ENCODE data around the gene CXorf65.

Gene CXorf65

DNA sequence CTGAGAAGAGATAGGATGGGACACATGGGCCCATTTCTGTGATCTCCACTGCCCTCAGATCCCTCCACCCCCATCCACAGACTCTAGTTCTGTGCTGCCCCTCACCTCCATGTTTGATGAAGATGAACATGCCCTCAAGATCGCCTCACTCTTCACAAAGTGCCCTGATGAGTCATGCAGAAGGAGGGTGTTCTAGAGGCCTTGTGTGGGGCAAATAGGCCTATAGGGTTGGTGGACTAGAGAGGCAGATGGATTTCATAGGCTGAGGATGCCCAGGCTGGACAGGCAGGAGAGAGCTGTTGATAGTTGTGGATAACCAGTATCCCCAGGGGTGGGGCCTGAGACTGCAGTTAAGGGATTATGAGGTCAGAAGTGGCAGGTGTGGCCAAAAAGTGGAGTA lies at the start of gene CXorf65:
TSS of gene CXorf65 (minus strand) at position 314 of the 400 bp plus-strand sequence. CDS start at position 130, 184 bp downstream.
- no peak for DNase-seq

DNA sequence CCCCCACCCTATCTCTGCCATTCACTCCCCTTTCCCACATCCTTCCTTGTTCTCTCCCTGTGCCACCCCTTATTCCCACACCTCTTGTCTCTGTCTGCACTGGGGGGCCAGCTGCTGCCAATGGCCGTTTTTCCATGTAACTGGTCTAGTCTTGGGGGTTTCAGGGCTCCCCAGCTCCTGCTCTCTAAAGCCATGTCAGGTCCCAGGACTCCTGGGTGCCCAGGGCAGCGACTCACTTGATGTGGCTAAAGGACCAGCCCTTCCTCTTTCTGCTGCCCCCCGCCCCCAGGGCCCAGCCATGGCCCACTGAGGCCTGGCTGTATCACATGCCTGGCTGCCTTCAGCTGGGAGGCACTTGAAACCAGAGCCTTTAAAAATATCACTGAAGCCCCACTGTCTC lies 48.1 kb upstream of the CXorf65 start:
- no peak for DNase-seq

DNA sequence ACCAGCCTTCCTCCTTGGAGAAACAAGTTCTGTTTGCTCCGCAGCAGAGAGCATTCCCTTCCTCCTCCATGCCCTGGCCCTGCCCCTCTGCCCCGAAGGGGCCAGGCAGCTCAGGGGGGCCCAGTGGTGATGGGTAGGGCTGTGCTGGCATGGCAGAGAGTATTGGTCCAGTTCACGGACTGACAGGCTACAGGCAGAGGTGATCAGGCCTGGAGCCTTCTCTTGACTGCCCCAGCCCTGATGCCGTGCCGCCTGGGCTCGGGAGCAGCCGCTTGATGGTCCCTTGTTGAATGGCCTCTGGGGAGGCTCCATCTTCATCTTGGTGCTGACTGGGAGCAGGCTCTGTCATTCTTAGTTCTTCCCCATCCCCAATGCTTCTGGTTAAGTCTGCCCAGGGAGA lies 47.7 kb upstream of the CXorf65 start:
- no peak for DNase-seq

DNA sequence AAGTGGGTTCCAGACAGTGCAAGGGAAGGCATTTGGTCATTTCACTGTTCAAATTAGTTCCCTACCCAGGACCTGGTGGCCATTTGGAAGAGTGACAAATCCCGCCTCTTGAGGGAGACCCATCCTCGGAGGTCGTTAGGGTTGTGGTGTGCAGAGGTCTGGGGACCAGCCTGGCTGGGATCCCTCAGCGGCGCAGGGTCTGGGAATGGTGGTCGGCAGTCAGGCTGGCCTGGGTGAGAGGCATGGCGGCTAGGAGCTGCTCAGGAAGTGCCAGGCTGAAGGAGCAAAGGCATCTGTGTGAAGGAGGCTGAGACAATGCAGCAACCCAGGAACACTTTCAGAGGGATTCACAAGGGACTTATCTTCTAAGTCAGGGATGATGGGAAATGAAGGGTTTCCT lies 44.8 kb upstream of the CXorf65 start:
- no peak for DNase-seq

DNA sequence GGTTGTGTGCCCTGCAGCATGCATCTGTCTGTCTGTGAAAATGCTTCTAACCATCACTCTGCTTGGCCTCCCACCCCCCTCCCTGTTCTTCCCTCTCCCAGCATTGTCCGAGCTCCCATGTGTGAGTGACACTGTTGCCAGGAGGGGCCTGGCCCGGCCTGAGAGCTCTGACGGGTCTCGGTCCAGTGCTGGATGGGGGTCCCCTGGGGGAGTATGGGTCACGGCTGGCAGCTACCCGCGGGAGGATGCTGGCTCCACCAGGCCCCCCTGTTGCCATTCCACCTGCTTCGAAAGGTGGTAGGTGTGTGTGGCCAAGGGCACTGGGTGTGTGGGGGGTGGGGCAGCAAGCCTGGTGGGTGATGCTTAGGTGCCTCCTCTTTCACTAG lies 41.7 kb upstream of the CXorf65 start:
- DNase-seq = no peak

DNA sequence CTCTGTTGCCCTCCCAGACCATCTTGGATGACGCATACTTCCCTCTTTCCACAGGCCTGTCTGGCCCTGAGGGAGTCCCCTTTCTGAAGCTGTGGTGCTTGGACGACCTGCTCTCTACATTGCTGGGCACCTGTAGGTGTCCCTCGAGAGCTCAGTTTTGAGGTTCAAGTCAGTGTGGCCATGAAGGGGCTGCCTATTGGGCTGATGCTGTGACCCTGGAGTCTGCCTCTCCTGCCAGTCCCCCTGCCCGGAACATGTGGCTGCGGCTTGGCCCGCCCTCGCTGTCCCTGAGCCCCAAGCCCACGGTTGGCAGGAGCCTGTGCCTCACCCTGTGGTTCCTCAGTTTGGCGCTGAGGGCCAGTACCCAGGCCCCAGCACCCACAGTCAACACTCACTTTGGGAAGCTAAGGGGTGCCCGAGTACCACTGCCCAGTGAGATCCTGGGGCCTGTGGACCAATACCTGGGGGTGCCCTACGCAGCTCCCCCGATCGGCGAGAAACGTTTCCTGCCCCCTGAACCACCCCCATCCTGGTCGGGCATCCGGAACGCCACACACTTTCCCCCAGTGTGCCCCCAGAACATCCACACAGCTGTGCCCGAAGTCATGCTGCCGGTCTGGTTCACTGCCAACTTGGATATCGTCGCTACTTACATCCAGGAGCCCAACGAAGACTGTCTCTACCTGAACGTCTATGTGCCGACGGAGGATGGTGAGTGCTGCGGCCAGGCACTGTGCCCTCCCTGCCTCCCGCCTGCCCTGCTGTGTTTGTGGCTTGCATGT lies 41.1 kb upstream of the CXorf65 start:
- no peak for DNase-seq

DNA sequence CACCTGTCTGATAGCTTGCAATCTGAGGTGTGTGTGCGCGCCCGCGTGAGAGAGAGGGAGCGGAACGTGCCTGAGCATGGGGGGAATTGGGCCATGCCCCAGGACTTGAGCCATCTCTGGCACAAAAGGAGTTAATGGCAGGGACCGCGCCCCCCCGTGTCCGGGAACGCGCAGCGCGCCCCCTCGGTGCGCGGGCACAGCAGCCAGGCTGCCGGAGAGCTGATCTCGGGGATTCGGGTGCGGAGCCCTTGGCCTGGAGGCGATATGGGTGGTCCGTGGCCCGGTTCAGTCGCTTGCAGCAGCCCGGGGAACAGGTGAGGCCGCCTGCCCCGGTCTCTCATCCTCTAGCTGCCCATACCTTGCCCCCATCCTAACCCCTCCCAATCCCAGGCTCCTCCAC lies 38.1 kb upstream of the CXorf65 start, which contains the start of gene NLGN3:
TSS of gene NLGN3 (plus strand) at position 191 of the 400 bp plus-strand sequence. CDS start 2,909 bp downstream, outside the sequence.
- no peak for DNase-seq

DNA sequence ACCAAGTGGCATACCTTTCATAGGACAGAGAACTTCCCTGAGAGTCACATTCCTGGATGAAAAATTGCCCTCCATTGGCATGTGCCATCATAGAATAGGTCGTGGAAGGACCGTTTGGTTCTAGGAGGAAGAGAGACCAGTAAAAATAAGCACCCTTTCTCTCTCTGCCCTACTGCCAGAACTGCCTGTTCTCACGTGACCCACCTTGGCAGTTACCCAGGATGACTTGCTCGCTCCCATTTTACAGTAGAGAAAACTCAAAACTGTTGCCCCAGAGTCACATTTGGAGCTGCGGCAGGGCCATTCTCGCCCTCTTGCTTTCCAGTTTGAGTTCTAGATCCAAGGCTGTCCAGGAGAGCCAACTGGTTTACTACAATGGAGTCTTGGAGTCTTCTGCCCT lies 37.0 kb upstream of the CXorf65 start:
- DNase-seq = no peak

DNA sequence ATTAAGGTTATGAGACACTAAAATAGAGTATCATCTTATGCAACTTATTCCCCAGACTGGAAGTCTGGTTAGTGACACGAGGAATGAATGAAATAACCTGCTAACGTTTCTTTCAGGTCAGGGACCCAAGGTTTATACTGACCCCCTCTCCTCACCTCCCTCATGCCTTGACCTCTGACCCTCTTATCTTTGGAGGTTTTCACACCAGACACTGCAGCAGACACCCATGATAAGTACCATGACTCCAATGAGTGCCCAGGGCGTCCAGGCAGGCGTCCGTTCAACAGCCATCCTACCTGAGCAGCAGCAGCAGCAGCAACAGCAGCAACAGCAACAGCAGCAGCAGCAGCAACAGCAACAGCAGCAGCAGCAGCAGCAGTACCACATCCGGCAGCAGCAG lies 33.9 kb upstream of the CXorf65 start:
- no peak for DNase-seq

DNA sequence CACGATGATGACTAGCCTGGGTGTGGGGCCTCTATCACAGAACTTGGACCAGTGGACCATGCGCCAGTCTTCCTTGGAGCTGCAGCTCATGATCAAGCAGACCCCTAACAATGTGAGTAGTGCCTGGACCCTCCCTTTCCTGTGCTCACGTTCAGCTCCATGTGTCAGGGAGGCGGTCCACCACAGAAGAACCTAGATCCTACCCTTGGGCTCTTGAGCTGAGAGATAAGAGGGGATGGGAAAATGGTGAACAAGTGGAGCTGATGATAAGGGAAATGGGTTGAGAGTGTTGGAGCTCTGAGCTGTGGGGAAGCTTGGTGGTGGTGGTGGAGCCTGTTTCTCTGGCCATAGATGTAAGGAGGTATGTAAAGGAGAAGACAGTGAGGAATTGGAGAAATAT lies 25.0 kb upstream of the CXorf65 start:
- no peak for DNase-seq

DNA sequence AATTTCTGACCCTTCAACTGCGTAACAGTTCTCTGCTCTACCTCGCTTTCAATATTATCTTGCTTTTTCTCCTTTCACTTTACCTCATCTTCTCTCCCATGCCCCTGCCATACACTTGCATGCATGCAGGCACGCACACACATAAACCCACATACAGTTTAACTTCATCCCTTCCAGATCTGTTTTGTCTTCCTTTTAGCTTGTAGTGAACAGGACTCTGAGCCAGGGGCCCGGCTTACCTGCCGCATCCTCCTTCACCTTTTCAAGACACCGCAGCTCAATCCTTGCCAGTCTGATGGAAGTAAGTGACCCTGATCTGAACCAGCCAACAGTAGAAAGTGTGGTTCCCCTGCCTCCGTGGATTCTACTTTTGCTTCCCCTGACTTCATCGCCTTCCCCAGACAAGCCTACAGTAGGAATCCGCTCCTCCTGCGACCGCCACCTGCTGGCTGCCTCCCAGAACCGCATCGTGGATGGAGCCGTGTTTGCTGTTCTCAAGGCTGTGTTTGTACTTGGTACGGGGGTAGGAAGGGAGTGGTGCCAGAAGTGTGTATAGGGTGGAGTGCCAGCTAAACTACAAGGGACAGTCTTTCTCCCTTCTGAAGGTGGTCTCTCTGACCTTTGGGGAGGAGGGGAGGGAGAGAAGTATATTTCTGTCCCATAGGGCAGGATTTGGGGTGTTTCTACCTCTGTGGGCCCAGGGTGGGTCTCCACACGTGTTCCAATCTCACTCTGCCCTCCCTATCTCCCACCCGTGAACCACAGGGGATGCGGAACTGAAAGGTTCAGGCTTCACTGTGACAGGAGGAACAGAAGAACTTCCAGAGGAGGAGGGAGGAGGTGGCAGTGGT lies 22.6 kb upstream of the CXorf65 start:
- peak; percentile 14 for DNase-seq

DNA sequence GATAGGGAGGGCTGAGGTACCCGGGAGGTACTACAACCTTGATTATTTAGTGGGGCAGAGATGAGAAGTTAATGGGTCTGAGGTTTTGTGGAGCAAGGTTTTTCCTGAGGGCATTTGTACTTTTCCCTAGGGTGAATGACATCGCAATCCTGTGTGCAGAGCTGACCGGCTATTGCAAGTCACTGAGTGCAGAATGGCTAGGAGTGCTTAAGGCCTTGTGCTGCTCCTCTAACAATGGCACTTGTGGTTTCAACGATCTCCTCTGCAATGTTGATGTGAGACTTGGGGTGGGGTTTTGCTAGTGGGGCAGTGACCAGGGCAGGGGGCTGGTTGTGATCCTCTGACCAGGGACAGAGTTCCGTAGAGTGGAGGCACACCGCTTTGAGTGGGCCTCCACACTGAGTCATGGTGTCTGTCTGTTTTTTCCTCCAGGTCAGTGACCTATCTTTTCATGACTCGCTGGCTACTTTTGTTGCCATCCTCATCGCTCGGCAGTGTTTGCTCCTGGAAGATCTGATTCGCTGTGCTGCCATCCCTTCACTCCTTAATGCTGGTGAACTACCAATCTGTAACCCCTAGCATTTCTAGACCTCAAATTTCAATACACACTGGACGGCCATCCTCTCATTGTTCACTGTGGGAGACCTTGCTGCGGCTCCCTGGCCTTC lies 21.8 kb upstream of the CXorf65 start:
- DNase-seq = no peak

DNA sequence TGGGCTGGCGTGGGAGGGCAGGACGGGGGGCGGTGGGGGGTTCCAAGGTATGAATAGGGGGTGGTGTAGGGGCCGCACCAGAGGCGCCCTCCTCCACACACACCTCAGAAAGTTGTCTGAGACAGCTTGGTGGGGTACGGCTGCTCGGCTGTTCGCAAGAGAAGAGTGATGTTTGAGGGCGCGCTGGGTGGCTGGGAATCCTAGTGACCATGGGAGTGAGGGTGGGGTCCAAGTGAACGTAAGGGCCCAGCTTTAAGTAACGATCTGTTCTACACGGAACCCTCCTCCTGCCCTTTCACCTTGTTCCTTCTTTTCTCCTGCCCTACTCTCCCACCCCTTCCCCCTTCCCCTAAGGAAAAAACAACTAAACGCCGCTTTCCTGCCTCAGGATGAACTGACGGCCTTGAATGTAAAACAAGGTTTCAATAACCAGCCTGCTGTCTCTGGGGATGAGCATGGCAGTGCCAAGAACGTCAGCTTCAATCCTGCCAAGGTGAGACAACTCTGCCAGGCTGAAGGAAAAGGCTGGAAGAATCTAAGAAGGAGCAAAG lies 12.5 kb upstream of the CXorf65 start:
- DNase-seq = no peak

DNA sequence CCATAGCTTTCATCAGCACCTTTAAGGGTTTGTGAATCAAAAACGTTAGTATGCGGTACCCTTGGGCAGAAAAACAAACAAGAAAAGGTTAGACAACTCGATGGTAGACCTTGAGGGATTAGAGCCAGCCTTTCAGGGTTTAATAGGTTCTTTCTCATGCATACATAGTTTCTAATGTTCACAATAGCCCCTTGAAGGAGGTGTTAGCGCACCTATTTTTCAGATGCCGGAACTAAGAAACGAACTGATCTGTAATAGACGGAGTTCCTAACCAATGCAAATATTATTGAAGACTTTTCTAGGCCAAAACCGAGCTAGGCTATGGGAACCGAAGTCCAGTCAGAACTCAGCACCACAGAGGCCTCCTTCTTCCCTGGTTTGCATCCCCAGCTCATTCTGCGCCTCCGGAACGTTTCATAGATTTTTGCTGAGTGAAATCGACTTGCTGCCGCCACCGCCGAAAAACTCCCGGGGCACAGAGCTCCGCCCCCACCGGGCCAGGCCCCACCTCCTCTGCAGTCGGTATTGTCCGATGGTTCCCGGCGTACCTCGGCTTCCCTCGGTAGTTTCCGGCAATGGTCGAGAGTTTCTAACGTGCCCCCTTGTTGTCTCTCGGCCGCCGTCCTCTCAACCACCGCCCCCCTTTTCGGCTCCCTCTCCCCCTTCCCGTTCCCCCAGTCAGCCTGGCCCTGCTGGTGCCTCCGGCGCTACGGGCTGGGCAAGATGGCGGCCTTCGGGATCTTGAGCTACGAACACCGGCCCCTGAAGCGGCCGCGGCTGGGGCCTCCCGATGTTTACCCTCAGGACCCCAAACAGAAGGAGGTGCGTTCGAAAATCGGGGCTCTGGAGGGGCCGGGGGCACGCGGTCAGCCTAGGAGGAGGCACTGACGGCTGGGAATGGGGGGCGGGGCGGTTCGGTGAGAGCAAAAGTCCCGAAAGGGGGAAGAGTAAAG lies 11.8 kb upstream of the CXorf65 start, which contains the start of gene MED12:
TSS of gene MED12 (plus strand) at position 565 of the 953 bp plus-strand sequence. CDS start at position 724, 159 bp downstream.
- DNase-seq = peak; percentile 19

DNA sequence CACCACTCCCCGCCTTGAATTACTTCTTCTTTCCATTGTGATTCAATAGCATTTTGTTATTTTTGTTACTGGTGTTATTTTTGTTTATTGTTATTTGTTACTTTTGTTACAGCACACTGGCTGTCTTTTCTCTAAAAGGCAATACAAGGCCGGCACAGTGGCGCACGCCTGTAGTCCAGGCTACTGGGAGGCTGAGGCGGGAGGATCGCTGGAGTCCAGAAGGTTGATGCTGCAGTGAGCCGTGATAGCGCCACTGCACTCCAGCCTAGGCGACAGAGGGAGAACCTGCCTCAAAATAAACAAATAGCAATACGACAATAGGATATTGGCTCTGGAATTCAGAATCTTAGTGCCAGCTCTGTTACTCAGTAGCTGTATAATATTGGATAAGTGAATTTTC lies 10.8 kb upstream of the CXorf65 start:
- no peak for DNase-seq

DNA sequence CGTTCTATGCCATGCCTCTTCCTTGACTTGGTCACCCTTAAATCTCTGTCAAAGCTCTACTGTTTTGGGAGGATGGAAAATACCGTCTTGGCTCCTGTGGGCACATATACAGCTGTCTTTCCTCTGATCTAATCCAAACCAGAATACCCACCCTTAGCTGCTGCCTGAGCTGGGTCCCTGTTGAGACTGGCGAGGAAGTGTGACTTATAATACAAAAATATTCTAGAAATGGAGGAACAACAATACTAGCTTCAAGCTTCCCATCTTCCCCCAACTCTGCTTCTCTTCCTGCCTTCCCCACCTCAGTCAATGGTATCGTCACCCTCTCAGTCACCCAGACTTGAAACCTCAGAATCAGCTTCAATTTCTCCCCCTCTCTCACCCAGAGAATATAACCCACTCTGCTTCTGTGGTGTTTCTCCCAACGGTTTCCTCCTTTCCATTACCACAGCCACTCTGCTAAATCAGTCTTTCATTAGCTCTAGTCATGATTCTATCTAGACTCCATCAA lies 5.4 kb upstream of the CXorf65 start:
- no peak for DNase-seq

DNA sequence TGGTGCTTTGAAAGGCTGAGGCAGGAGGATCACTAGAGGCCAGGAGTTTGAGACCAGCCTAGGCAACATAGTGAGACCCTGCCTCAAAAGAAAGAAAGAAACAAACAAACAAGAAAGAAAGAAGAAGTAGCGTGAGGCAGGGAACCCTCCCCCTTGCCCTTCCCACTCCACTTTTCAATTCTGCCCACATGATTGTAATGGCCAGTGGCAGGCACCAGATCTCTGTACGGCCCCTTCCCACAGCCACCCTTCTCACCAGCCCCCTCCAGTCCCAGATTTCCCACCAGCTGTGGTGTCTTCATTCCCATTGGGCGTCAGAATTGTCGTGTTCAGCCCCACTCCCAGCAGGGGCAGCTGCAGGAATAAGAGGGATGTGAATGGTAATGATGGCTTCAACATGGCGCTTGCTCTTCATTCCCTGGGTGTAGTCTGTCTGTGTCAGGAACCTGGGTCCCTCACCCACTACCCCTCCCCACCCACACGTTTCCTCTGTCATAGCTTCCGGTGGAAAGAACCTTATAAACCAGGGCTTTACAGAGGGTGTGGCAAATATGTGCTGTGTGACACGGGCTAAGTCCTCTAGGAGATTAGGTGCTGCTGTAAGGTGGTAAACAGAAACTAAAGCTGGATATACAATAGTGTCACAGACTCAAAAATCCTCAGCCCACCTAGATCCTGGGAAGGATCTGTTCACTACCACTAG lies 4.8 kb upstream of the CXorf65 start, which contains the start of gene IL2RG:
TSS of gene IL2RG (minus strand) at position 437 of the 703 bp plus-strand sequence. CDS start at position 399, 38 bp downstream.
- no peak for DNase-seq

DNA sequence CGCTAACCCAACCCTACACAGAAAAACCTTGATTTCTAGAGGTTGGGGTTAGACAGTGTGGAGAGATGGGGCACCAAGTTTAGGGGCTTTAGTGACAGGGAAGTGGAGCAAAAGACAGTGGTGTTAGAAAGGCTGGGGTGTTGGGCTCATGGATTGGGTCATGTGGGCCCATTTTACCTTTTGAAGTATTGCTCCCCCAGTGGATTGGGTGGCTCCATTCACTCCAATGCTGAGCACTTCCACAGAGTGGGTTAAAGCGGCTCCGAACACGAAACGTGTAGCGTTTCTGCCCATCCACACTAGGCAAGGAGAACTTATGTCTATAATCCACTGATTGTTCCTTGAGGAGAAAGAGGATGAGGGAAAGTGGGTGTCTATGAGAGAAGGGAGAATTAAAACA lies 2.5 kb upstream of the CXorf65 start:
- no peak for DNase-seq

DNA sequence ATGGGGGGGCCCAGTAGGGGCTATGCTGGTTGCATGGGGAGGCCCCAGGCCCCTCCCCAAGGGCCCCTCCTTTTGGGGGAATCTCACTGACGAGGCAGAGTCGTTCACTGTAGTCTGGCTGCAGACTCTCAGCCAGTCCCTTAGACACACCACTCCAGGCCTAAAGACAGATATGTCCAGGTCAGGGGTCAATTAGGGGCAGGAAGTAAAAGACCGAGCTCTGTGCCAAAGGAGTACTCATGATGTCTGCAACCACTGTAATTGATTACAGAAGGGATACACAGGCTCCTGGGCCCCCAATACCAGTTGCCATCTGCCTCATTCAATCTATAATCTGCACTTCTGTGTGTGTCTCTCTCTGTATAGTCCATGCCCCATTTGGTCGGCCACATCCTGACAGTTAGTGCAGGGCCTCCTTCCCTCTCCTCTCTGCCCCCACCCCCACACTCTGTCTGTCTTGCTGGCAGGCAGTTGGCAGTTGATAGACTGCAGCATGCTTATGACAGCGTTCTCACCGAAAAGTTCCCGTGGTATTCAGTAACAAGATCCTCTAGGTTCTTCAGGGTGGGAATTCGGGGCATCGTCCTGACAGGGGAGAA lies 1.3 kb upstream of the CXorf65 start:
- DNase-seq = no peak

DNA sequence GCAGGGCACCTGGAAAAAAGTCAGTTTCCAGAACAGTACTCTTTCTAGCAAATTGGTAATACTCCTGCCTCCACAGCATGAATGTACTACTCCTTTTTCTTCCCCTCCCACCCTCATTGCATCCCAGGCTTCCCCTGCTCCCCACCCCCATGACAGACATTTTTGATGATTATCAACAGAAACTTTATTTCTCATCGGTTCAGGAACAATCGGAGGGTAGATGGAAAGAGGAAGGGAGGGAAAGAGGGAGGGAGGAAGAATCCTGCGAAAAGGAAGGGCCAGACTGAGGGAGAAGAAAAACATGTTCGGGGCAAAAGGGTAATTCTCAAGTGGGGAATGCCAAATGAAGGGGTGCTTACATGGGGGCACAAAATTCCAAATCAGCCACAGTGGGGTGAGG lies 705 bp upstream of the CXorf65 start:
- DNase-seq = no peak

All from NCI-H774 (cell line).